Activated CD8-positive, alpha-beta T cell treated with anti-CD3 and anti-CD28 coated beads, Interleukin-2, amount 10 ng/mL, durations not matched to agents 7 days and 5 days (primary cell): Measurements from ENCODE around the gene KCNC2. TPM values are rescaled to one million over a fixed set of nuclear protein-coding genes. Genes with fewer than 3 reads are reported as not detected.

Source experiments
- ATAC-seq: fragments of 150-1000 bp; cut with Tn5 transposase; one replicate; pipeline ENCODE4 v1.10.0; 2021; ENCODE audit warnings: moderate library complexity
- CTCF ChIA-PET: fragments of 350-600 bp; sonication (Branson Sonifier 250); formaldehyde crosslinking; loops from one replicate; lab custom pipeline; 2021; ENCODE audit warnings: antibody characterized with exemption; lab: Charles Lee
- POLR2A ChIA-PET: fragments of 350-600 bp; sonication (Branson Sonifier 250); formaldehyde crosslinking; loops from one replicate; lab custom pipeline; 2021; ENCODE audit warnings: antibody characterized with exemption; lab: Charles Lee
- DNase-seq: peaks from one replicate; pipeline ENCODE4 v3.0.0-alpha.2; 2020
- H3K27ac Mint-ChIP-seq: one replicate; pipeline ENCODE4 v1.8.0; 2021; ENCODE audit warnings: mild to moderate bottlenecking, mixed read lengths
- H3K27me3 Mint-ChIP-seq: one replicate; pipeline ENCODE4 v1.8.0; 2021; ENCODE audit warnings: low read depth, mixed read lengths
- H3K36me3 Mint-ChIP-seq: one replicate; pipeline ENCODE4 v1.8.0; 2021; ENCODE audit warnings: low read depth, mixed read lengths
- H3K4me1 Mint-ChIP-seq: one replicate; pipeline ENCODE4 v1.8.0; 2021; ENCODE audit warnings: low read depth, mixed read lengths
- H3K4me3 Mint-ChIP-seq: one replicate; pipeline ENCODE4 v1.8.0; 2021; ENCODE audit warnings: mild to moderate bottlenecking, mixed read lengths
- H3K9me3 Mint-ChIP-seq: one replicate; pipeline ENCODE4 v1.8.0; 2022; ENCODE audit warnings: mixed read lengths; ENCODE audit not compliant: insufficient read depth
- total RNA-seq, 2 experiments: library from RNA; stranded (reverse); gene quantifications; one replicate each; pipeline ENCODE4 v1.2.3, GENCODE V29; 2021

The KCNC2 gene
- total RNA-seq = not detected

- ChIA-PET POLR2A (no interaction called here), CTCF (no interaction called here)
- ATAC-seq = no peak
- peaks cover 6% of the 10 kb centered on the region for H3K4me1 Mint-ChIP-seq
- DNase-seq = no peak
- peaks cover 35% of the 10 kb centered on the region for H3K27me3 Mint-ChIP-seq
- no peaks in the 10 kb centered on the region for H3K9me3 Mint-ChIP-seq
- no peak within 1 kb of the TSS for H3K27ac Mint-ChIP-seq
- no peaks in the 10 kb centered on the region for H3K36me3 Mint-ChIP-seq
- H3K4me3 Mint-ChIP-seq = no peak within 1 kb of the TSS
Measured at GRCh38 chr12:75209812-75210138, at the start of gene KCNC2. KCNC2 (minus strand) TSS chr12:75209839.

GRCh38 chr12:75259143-75259542, 49.5 kb upstream of the KCNC2 start:
- DNase-seq = no peak
- Mint-ChIP-seq H3K4me3 (no peak overlapping the region), H3K36me3 (no peaks in the 10 kb centered on the region), H3K4me1 (peaks cover 16% of the 10 kb centered on the region), H3K27me3 (no peaks in the 10 kb centered on the region), H3K9me3 (no peaks in the 10 kb centered on the region), H3K27ac (no peak overlapping the region)
- POLR2A ChIA-PET = no interaction called here
- no peak for ATAC-seq
- CTCF ChIA-PET = no interaction called here

GRCh38 chr12:75257510-75257909, 47.9 kb upstream of the KCNC2 start:
- Mint-ChIP-seq H3K9me3 (no peaks in the 10 kb centered on the region), H3K4me1 (peaks cover 16% of the 10 kb centered on the region), H3K27me3 (no peaks in the 10 kb centered on the region), H3K27ac (no peak overlapping the region), H3K4me3 (peak overlapping the region; percentile 13), H3K36me3 (no peaks in the 10 kb centered on the region)
- DNase-seq (no peak), ATAC-seq (peak; percentile 84)
- POLR2A ChIA-PET = no interaction called here
- CTCF ChIA-PET = no interaction called here

GRCh38 chr12:75245108-75245507, 35.5 kb upstream of the KCNC2 start:
- no peaks in the 10 kb centered on the region for H3K36me3 Mint-ChIP-seq
- ATAC-seq = no peak
- H3K9me3 Mint-ChIP-seq = no peaks in the 10 kb centered on the region
- no peak overlapping the region for H3K4me3 Mint-ChIP-seq
- H3K27ac Mint-ChIP-seq = no peak overlapping the region
- ChIA-PET POLR2A (no interaction called here), CTCF (no interaction called here)
- no peaks in the 10 kb centered on the region for H3K27me3 Mint-ChIP-seq
- DNase-seq = no peak
- no peaks in the 10 kb centered on the region for H3K4me1 Mint-ChIP-seq

GRCh38 chr12:75239987-75240386, 30.3 kb upstream of the KCNC2 start:
- no peak overlapping the region for H3K27ac Mint-ChIP-seq
- no peaks in the 10 kb centered on the region for H3K9me3 Mint-ChIP-seq
- DNase-seq (no peak), ATAC-seq (no peak)
- CTCF ChIA-PET = no interaction called here
- H3K4me3 Mint-ChIP-seq = no peak overlapping the region
- H3K4me1 Mint-ChIP-seq = no peaks in the 10 kb centered on the region
- POLR2A ChIA-PET = no interaction called here
- H3K27me3 Mint-ChIP-seq = no peaks in the 10 kb centered on the region
- H3K36me3 Mint-ChIP-seq = no peaks in the 10 kb centered on the region

GRCh38 chr12:75236206-75236605, 26.6 kb upstream of the KCNC2 start:
- DNase-seq = no peak
- POLR2A ChIA-PET = no interaction called here
- H3K27ac Mint-ChIP-seq = no peak overlapping the region
- no peaks in the 10 kb centered on the region for H3K36me3 Mint-ChIP-seq
- ATAC-seq = no peak
- H3K27me3 Mint-ChIP-seq = no peaks in the 10 kb centered on the region
- no peaks in the 10 kb centered on the region for H3K4me1 Mint-ChIP-seq
- no peaks in the 10 kb centered on the region for H3K9me3 Mint-ChIP-seq
- H3K4me3 Mint-ChIP-seq = no peak overlapping the region
- CTCF ChIA-PET = no interaction called here

- ChIA-PET POLR2A (no interaction called here), CTCF (no interaction called here)
- Mint-ChIP-seq H3K27ac (no peak overlapping the region), H3K36me3 (no peaks in the 10 kb centered on the region), H3K27me3 (peaks cover 2% of the 10 kb centered on the region), H3K4me1 (no peaks in the 10 kb centered on the region), H3K9me3 (no peaks in the 10 kb centered on the region), H3K4me3 (no peak overlapping the region)
- ATAC-seq = no peak
- no peak for DNase-seq
Measured at GRCh38 chr12:75227132-75227531, 17.5 kb upstream of the KCNC2 start.

GRCh38 chr12:75212072-75212471, 2.4 kb upstream of the KCNC2 start:
- Mint-ChIP-seq H3K4me1 (peaks cover 6% of the 10 kb centered on the region), H3K27me3 (peaks cover 25% of the 10 kb centered on the region), H3K27ac (no peak overlapping the region), H3K9me3 (no peaks in the 10 kb centered on the region), H3K4me3 (no peak overlapping the region), H3K36me3 (no peaks in the 10 kb centered on the region)
- ChIA-PET POLR2A (no interaction called here), CTCF (no interaction called here)
- ATAC-seq (no peak), DNase-seq (no peak)

- peaks cover 35% of the 10 kb centered on the region for H3K27me3 Mint-ChIP-seq
- no peak for ATAC-seq
- H3K4me1 Mint-ChIP-seq = peaks cover 6% of the 10 kb centered on the region
- ChIA-PET CTCF (no interaction called here), POLR2A (no interaction called here)
- no peaks in the 10 kb centered on the region for H3K36me3 Mint-ChIP-seq
- peak; percentile 33 for DNase-seq
- H3K27ac Mint-ChIP-seq = no peak overlapping the region
- H3K4me3 Mint-ChIP-seq = no peak overlapping the region
- H3K9me3 Mint-ChIP-seq = no peaks in the 10 kb centered on the region
Measured at GRCh38 chr12:75208856-75209811, 505 bp downstream of the KCNC2 start.

- no peak for DNase-seq
Measured at GRCh38 chr12:75207338-75208083, 2.1 kb downstream of the KCNC2 start.

GRCh38 chr12:75205558-75205957, 4.1 kb downstream of the KCNC2 start:
- POLR2A ChIA-PET = no interaction called here

More at GRCh38 chr12:75207338-75208083, 2.1 kb downstream of the KCNC2 start:
- Mint-ChIP-seq H3K4me1 (peaks cover 6% of the 10 kb centered on the region), H3K9me3 (no peaks in the 10 kb centered on the region), H3K27me3 (peaks cover 35% of the 10 kb centered on the region), H3K36me3 (no peaks in the 10 kb centered on the region), H3K4me3 (no peak overlapping the region), H3K27ac (no peak overlapping the region)
- ChIA-PET POLR2A (no interaction called here), CTCF (interaction anchor here (0.6 kb wide), 1 partner anchor 171 kb away, joined by 3 read pairs; no protein-coding TSS in a partner anchor)
- ATAC-seq = peak; percentile 11

GRCh38 chr12:75196865-75197264, 12.8 kb downstream of the KCNC2 start:
- H3K4me3 Mint-ChIP-seq = no peak overlapping the region
- ATAC-seq = no peak
- CTCF ChIA-PET = no interaction called here
- H3K27ac Mint-ChIP-seq = no peak overlapping the region
- H3K27me3 Mint-ChIP-seq = peaks cover 3% of the 10 kb centered on the region
- no peak for DNase-seq
- H3K4me1 Mint-ChIP-seq = peaks cover 5% of the 10 kb centered on the region
- POLR2A ChIA-PET = no interaction called here
- no peaks in the 10 kb centered on the region for H3K36me3 Mint-ChIP-seq
- no peaks in the 10 kb centered on the region for H3K9me3 Mint-ChIP-seq

More at GRCh38 chr12:75205558-75205957, 4.1 kb downstream of the KCNC2 start:
- Mint-ChIP-seq H3K4me1 (peaks cover 11% of the 10 kb centered on the region), H3K27me3 (peaks cover 34% of the 10 kb centered on the region), H3K9me3 (no peaks in the 10 kb centered on the region), H3K27ac (no peak overlapping the region), H3K36me3 (no peaks in the 10 kb centered on the region), H3K4me3 (no peak overlapping the region)
- DNase-seq (no peak), ATAC-seq (no peak)
- CTCF ChIA-PET = no interaction called here
